Fibroblast of the aortic adventitia (primary cell): ENCODE measurements around the gene ASCL1. TPM values are rescaled to one million over a fixed set of nuclear protein-coding genes. Genes with fewer than 3 reads are reported as not detected.
A peak's percentile ranks its signal among the peaks of the same experiment; 100 is the strongest.

Experiments used
- DNase-seq: peaks from one replicate; pipeline ENCODE4 v3.0.0-alpha.2; 2010; ENCODE audit warnings: low read depth
- H3K4me3 ChIP-seq: 2 replicates; pipeline ENCODE4 v1.5.1; 2011; ENCODE audit warnings: low read depth, mild to moderate bottlenecking, control low read depth, low read length, moderate library complexity
- CTCF ChIP-seq: IDR thresholded peaks from 2 replicates; pipeline ENCODE4 v1.5.1; 2011; ENCODE audit warnings: mild to moderate bottlenecking, low read length, control low read depth, inconsistent platforms; ENCODE audit not compliant: insufficient read depth
- total RNA-seq: library from RNA; depleted of rRNA; stranded (reverse); fragments of >200 nt; gene quantifications from 2 replicates; pipeline ENCODE4 v1.2.3, GENCODE V29; 2012; ENCODE audit warnings: low replicate concordance

The ASCL1 gene
- total RNA-seq, result not detected in 2 replicates

GRCh38 chr12:102957339-102958050 lies at the start of gene ASCL1:
Gene ASCL1, plus strand, starts transcription at chr12:102957674. Its CDS starts 571 bp downstream, at chr12:102958245.
- no peak for TF ChIP-seq CTCF
- peak; percentile 28 for DNase-seq
- H3K4me3 ChIP-seq, result peak within 1 kb of the TSS; percentile 49

GRCh38 chr12:102907918-102908317 lies 49.6 kb upstream of the ASCL1 start:
- DNase-seq, result no peak
- no peak overlapping the region for H3K4me3 ChIP-seq
- TF ChIP-seq CTCF, result no peak

GRCh38 chr12:102910137-102910536 lies 47.3 kb upstream of the ASCL1 start:
- DNase-seq, result no peak
- no peak for TF ChIP-seq CTCF
- H3K4me3 ChIP-seq, result no peak overlapping the region

- no peak for TF ChIP-seq CTCF
Observed at GRCh38 chr12:102910792-102911191, 46.7 kb upstream of the ASCL1 start.

GRCh38 chr12:102911320-102911719 lies 46.2 kb upstream of the ASCL1 start:
- no peak for DNase-seq

More at GRCh38 chr12:102910792-102911191, 46.7 kb upstream of the ASCL1 start:
- DNase-seq, result no peak
- H3K4me3 ChIP-seq, result no peak overlapping the region

GRCh38 chr12:102912258-102912657 lies 45.2 kb upstream of the ASCL1 start:
- no peak for DNase-seq
- H3K4me3 ChIP-seq, result no peak overlapping the region
- no peak for TF ChIP-seq CTCF

More at GRCh38 chr12:102911320-102911719, 46.2 kb upstream of the ASCL1 start:
- TF ChIP-seq CTCF, result no peak
- H3K4me3 ChIP-seq, result no peak overlapping the region
